Stimulated activated CD8-positive, alpha-beta memory T cell treated with anti-CD3 and anti-CD28 coated beads, Interleukin-15, amount 100 ng/mL, for 1 hour (primary cell): Measurements from ENCODE around the gene PPP1R9A.

Experiments used
- DNase-seq: peaks from one replicate; pipeline ENCODE4 v3.0.0-alpha.2; 2020; ENCODE audit warnings: low read depth

PPP1R9A gene

DNA sequence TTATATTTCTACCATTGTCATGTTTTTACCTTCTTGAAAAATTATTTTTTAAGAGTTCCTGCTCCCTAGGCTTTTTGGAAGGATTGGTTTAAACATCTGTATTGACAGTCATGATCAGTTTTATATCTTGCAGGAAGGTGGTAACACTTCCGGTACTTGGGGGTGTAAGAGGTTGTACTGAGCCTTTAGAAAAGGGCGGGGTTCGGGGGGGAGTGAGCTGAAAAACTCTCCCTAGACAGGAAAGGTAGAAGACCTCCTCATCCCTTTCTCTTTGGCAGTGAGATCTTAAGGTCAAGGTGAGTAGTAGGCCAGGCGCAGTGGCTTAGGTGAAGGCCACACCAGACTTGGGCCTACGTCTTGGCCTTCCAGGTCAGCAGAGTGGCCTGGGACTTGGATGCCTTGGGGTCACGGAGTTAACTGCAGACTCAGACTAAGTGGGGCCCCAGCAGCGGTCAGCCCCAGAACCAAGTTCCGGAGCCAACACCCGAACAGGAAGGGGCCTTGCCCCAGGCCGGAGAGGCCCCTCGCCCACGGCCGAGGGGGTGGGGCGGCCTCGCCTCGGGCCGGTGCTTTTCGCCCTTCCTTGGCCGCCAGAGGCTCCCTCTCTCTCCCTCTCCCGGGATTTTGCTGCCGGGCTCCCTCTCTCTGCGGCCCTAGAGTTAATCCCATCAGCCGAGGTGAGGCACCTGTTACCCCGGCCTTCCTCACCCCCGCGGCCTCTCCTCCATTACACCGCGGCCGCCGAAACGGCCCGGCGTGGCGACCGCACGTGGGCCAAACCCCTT is at the start of gene PPP1R9A:
PPP1R9A (plus strand) TSS at position 569 of the 785 bp plus-strand sequence. CDS start 2,520 bp downstream, outside the sequence.
- DNase-seq = no peak

GRCh38 chr7:94871132-94871531 is 36.3 kb upstream of the PPP1R9A start:
- DNase-seq = no peak

GRCh38 chr7:94873239-94873638 is 34.2 kb upstream of the PPP1R9A start:
- DNase-seq = no peak

GRCh38 chr7:94874036-94874785 is 33.2 kb upstream of the PPP1R9A start:
- no peak for DNase-seq

DNA sequence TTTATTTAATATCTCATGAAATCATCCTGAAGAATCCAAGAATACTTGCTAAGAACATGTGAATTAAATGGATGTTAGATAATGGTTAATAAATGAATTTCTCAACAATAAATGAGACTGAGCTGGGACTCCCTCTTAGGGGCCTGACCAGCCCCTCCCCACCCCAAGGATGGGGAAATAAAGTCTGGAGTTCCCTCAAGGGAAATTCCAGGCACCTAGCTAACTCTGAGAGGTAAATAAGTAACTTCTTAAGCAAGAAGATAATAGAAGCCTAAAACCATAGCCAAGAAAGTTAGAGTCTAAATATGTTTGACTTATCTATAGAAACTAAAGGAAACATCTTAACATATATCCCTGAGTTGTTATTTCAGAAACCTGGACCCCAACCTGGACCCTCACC is 32.2 kb upstream of the PPP1R9A start:
- DNase-seq = no peak

DNA sequence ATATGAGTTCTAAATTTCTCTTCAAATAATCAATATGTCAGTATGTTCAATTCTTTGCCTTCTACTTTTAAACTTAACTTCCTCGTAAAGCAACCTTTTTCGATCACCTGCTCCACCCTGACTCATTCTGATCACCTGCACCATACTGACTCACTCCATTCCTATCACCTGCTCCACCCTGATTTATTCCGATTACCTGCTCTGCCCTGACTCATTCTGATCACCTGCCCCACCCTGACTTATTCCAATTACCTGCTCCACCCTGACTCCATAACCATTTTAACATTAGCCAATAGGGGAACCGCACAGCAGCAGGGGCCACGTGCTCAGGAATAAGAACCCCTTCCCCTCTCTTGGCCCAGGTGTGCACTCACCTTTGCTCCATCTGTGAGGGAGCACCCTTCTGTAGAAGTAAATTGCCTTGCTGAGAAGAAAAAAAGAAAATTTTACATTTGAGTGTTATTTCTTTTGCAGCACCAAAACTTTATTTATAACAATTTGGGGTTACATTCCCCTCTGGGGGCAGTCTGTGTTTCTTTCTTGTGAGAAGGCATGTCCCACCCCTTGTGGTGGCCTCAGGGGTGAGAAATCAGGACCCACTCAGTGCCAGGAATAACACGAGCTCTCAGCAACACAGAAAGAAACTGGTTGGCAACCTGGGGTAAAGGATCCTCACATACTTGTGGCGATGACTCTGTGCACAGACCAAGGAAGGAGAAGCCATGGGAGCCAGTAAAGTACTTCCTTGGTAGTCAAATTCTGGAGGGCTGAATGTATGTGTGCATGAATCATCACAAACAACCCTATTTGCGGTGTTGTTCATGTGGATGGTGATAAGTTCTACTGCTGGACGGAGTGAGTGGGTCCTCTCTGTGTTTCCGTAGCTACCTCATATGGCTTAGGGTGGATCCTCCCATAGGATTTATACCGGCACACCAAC is 29.4 kb upstream of the PPP1R9A start:
- DNase-seq = no peak

DNA sequence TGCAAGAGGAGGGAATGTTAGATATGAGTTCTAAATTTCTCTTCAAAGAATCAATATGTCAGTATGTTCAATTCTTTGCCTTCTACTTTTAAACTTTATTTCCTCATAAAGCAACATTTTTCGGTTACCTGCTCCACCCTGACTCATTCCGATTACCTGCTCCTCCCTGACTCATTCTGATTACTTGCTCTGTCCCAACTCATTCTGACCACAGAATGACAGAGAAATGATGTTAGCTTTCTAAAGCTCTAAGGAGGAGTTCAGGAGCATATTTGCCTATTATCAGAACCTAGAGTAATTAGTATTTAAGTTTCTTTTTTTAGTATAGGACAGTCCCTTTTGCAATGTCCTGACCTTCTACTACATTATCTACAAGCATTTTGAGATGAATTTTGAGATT is 24.5 kb upstream of the PPP1R9A start:
- DNase-seq = no peak

- no peak for DNase-seq
Measured at GRCh38 chr7:94883616-94884015, 23.8 kb upstream of the PPP1R9A start.

- DNase-seq = no peak
Measured at GRCh38 chr7:94888551-94888950, 18.8 kb upstream of the PPP1R9A start.

- DNase-seq = no peak
Measured at GRCh38 chr7:94888995-94889523, 18.3 kb upstream of the PPP1R9A start.

- no peak for DNase-seq
Measured at GRCh38 chr7:94890216-94890615, 17.2 kb upstream of the PPP1R9A start.

DNA sequence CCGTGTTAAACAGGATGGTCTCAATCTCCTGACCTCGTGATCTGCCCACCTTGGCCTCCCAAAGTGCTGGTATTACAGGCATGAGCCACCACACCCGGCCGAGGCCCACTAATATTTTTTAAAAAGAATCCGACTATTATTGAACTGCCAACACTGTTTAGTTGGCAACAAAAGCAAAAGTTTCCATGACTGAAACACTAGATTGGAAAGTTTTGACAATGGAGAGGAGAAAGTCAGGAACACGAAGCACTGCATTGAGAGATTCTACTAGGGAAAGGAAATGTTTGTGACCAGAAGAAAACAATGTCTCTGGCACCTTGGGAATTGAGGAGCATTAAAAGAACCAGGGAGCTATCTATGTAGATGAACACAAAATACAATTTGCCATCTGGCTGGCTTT is 13.7 kb upstream of the PPP1R9A start:
- DNase-seq = no peak

GRCh38 chr7:94897541-94897940 is 9.9 kb upstream of the PPP1R9A start:
- DNase-seq = no peak

GRCh38 chr7:94898340-94898739 is 9.1 kb upstream of the PPP1R9A start:
- no peak for DNase-seq

GRCh38 chr7:94901981-94902380 is 5.4 kb upstream of the PPP1R9A start:
- DNase-seq = no peak

GRCh38 chr7:94903971-94904370 is 3.4 kb upstream of the PPP1R9A start:
- DNase-seq = no peak

DNA sequence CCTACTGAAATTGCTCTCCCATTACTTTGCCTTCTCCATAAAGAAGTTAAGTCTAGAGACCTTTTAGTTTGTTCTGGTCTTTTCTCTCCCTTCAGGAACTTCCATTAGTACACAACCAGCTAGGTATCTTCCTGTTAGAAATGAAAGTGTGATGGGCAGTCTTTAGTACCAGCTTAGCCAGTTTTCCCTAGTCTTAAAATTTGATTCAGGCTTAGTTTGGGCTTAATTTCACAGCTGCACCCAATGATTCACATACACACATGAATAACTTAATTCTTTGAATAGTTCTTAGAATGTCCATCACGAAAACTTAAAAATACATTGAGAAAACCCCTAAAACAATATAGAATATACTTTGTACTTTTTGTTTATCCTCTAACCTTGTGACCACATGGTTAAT is 2.4 kb upstream of the PPP1R9A start:
- no peak for DNase-seq

DNA sequence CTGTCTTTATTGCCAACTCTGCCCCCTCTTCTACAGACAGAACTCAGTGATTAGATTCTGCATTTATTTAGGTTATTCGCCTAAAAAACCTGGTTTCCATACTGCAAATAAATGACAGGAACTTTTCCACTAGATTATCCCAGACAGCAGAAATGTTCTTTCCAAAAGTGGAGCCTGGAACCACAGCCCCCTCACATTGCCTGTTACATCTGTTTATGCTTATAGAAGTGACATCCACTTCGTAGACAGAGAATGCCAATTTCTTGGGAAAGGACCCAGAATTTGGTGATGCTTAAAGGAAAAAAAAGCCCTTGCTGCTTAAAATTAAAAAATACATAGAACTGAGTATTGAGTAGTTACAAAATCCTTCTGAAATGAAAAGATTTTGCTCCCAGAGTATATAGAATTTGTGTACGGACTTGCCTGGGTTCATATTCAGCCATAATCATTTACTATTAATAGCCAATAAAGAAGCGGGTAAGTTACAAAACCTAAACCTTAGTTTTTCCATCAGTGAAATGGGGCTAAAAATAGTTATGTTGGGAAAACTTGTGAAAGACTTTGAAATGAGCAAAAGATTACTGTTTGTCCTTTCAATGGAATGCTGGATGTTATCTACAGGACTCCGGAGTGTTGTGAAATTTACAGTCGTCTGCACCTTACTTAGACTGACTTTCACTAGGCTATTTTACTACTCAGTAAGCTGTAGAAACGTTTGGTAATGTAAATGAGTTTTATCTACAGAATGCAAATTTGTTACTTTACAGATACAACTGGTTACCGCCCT is 1.1 kb upstream of the PPP1R9A start:
- DNase-seq = no peak

DNA sequence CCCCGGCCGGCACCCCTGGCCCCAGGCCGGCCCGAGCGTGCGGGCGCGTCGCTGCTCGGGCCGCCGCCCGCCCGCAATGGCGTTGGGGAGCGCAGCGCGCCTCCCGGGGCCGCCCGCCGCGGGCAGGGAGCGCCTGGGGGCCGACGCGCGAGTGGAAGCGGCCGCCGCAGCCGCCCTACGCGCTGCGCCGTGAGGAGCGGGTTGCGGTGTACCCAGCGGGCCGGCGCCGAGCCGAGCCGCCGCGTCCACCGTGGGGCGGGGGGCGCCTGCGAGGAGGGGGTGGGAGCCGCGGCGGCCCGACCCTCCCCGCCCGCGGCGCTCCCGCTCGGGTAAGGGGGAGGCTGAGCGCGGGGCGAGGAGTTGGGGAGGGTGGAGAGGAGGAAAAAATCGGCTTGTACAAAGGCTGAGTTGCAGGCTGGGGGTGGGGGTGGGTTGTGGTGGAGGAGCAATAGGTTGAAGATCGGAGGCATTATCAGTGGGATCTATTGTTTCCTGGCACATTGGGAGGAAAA is 473 bp downstream of the PPP1R9A start:
- no peak for DNase-seq

GRCh38 chr7:94908323-94909178 is 1.2 kb downstream of the PPP1R9A start:
- DNase-seq = no peak
